HCT116 (cell line): Measurements from ENCODE around the gene KCND3. TPM values are rescaled to one million over a fixed set of nuclear protein-coding genes. Genes with fewer than 3 reads are reported as not detected.

Experiments used
- ATAC-seq: fragments of 200-7000 bp; cut with Tn5 transposase; 2 replicates; pipeline ENCODE4 v1.9.1; 2020; ENCODE audit warnings: mild to moderate bottlenecking, moderate library complexity
- BruUV-seq: library from RNA; stranded (reverse); fragments of 400-500 nt; replicated peaks from 2 replicates; lab custom pipeline; 2021; lab: Mats Ljungman, UMichigan
- CTCF ChIA-PET: fragments of 300-600 bp; sonication (Branson Sonifier 250); formaldehyde crosslinking; loops from one replicate; lab custom pipeline; 2021; ENCODE audit warnings: antibody characterized with exemption; lab: Charles Lee
- POLR2A ChIA-PET: fragments of 300-600, 350-600 bp; sonication (Branson Sonifier 250); formaldehyde crosslinking; loops from one replicate; lab custom pipeline; 2021; ENCODE audit warnings: antibody characterized with exemption; lab: Charles Lee
- RAD21 ChIA-PET, 2 experiments: fragments of 300-600 bp; sonication (Branson Sonifier 250); formaldehyde crosslinking; loops; one replicate each; lab custom pipeline; 2023; ENCODE audit warnings: low total read pairs in 2 of 2; ENCODE audit not compliant: uncharacterized antibody in 2 of 2, unreplicated experiment in 2 of 2, low non-redundant PET in 1 of 2; lab: Charles Lee
- DNase-seq: peaks from one replicate; pipeline ENCODE4 v3.0.0-alpha.2; 2010; ENCODE audit warnings: low read depth, low spot score
- H2AFZ ChIP-seq: fragments of 200-600 bp; shearing (Covaris generic), sonication (generic); 2 replicates; pipeline ENCODE4 v1.6.1; 2017; ENCODE audit warnings: low read depth, mixed run types, mixed read lengths, antibody characterized with exemption, low read length; ENCODE audit not compliant: poor library complexity, severe bottlenecking
- H3K27ac ChIP-seq: 2 replicates; pipeline ENCODE4 v1.5.1; 2012; ENCODE audit warnings: low read depth, low read length
- H3K27me3 ChIP-seq: fragments of 200-600 bp; sonication (generic); 2 replicates; pipeline ENCODE4 v1.6.1; 2016; ENCODE audit warnings: mixed run types, low read length, mixed read lengths; ENCODE audit not compliant: insufficient read depth
- H3K36me3 ChIP-seq, 2 experiments: fragments of 200-500 bp in 1 of 2; fragments of 200-600 bp in 1 of 2; sonication (Bioruptor generic) in 1 of 2; sonication (generic) in 1 of 2; 2 replicates each; pipeline versions ENCODE4 v1.5.1 to v1.6.1; 2014 to 2016; ENCODE audit warnings: low read length in 2 of 2, inconsistent platforms in 1 of 2, mixed read lengths in 1 of 2, mixed run types in 1 of 2; ENCODE audit not compliant: insufficient read depth in 2 of 2, control insufficient read depth in 1 of 2
- H3K4me1 ChIP-seq, 2 experiments: fragments of 200-600 bp in 1 of 2; sonication (generic) in 1 of 2; 2 replicates each; pipeline versions ENCODE4 v1.5.1 to v1.6.1; 2012 to 2017; ENCODE audit warnings: low read length in 2 of 2, inconsistent platforms in 1 of 2, mild to moderate bottlenecking in 1 of 2, mixed read lengths in 1 of 2, mixed run types in 1 of 2, moderate library complexity in 1 of 2; ENCODE audit not compliant: insufficient read depth in 2 of 2, control insufficient read depth in 1 of 2
- H3K4me2 ChIP-seq: fragments of 200-600 bp; sonication (generic); 2 replicates; pipeline ENCODE4 v1.6.1; 2017; ENCODE audit warnings: mixed run types, low read length, mixed read lengths
- H3K4me3 ChIP-seq, 2 experiments: fragments of 200-600 bp in 1 of 2; sonication (generic) in 1 of 2; replicated peaks in 1 of 2; 2 replicates each; pipeline ENCODE4 v1.5.1; 2011 to 2016; ENCODE audit warnings: low read length in 2 of 2, control low read depth in 1 of 2, low read depth in 1 of 2, mild to moderate bottlenecking in 1 of 2, mixed read lengths in 1 of 2, mixed run types in 1 of 2
- H3K79me2 ChIP-seq: fragments of 200-600 bp; sonication (generic); 2 replicates; pipeline ENCODE4 v1.6.1; 2017; ENCODE audit warnings: mild to moderate bottlenecking, mixed run types, low read length, moderate library complexity, mixed read lengths; ENCODE audit not compliant: insufficient read depth
- H3K9ac ChIP-seq: fragments of 200-600 bp; sonication (generic); 2 replicates; pipeline ENCODE4 v1.6.1; 2016; ENCODE audit warnings: low read length, mixed read lengths
- H3K9me2 ChIP-seq: fragments of 200-600 bp; sonication (generic), shearing (Covaris generic); 2 replicates; pipeline ENCODE4 v1.6.1; 2017; ENCODE audit warnings: mixed run types, mild to moderate bottlenecking, moderate library complexity; ENCODE audit not compliant: insufficient read depth
- H3K9me3 ChIP-seq, 2 experiments: fragments of 200-500 bp in 1 of 2; fragments of 200-600 bp in 1 of 2; sonication (Bioruptor generic) in 1 of 2; sonication (generic) in 1 of 2; 2 replicates each; pipeline ENCODE4 v1.6.1; 2014 to 2017; ENCODE audit warnings: low read length in 2 of 2, mixed read lengths in 2 of 2, inconsistent platforms in 1 of 2, low read depth in 1 of 2, mild to moderate bottlenecking in 1 of 2, mixed run types in 1 of 2, moderate library complexity in 1 of 2; ENCODE audit not compliant: control insufficient read depth in 1 of 2, insufficient read depth in 1 of 2
- H4K20me1 ChIP-seq: fragments of 200-600 bp; sonication (generic), shearing (Covaris generic); 2 replicates; pipeline ENCODE4 v1.6.1; 2017; ENCODE audit warnings: mixed run types, mild to moderate bottlenecking, moderate library complexity; ENCODE audit not compliant: insufficient read depth
- CBX3 ChIP-seq: IDR thresholded peaks from 2 replicates; pipeline ENCODE4 v1.6.1; 2012; ENCODE audit warnings: low read depth
- CEBPB ChIP-seq: IDR thresholded peaks from 2 replicates; pipeline ENCODE4 v1.6.1; 2012; ENCODE audit warnings: low read depth
- CTCF ChIP-seq, 3 experiments: fragments of 200-600 bp in 1 of 3; sonication (generic) in 1 of 3; IDR thresholded peaks in 2 of 3; conservative IDR thresholded peaks in 1 of 3; 2 replicates each; pipeline ENCODE4 v1.5.1; 2012 to 2017; ENCODE audit warnings: low read depth in 2 of 3, low read length in 2 of 3, antibody characterized with exemption in 1 of 3, borderline replicate concordance in 1 of 3, control low read depth in 1 of 3, mild to moderate bottlenecking in 1 of 3, mixed read lengths in 1 of 3, mixed run types in 1 of 3, moderate library complexity in 1 of 3; ENCODE audit not compliant: insufficient read depth in 1 of 3
- EZH2 ChIP-seq: fragments of 200-600 bp; sonication (generic); IDR thresholded peaks from 2 replicates; pipeline ENCODE4 v1.6.1; 2017; ENCODE audit warnings: antibody characterized with exemption, mixed run types
- SIN3A ChIP-seq: IDR thresholded peaks from 2 replicates; pipeline ENCODE4 v1.6.1; 2012; ENCODE audit warnings: low read depth
- SRF ChIP-seq: IDR thresholded peaks from 2 replicates; pipeline ENCODE4 v1.6.1; 2012; ENCODE audit warnings: low read depth
- YY1 ChIP-seq: IDR thresholded peaks from 2 replicates; pipeline ENCODE4 v1.6.1; 2011; ENCODE audit warnings: low read length, low read depth, moderate library complexity, mild to moderate bottlenecking; ENCODE audit not compliant: insufficient replicate concordance; ENCODE audit errors: extremely low read depth
- ZBTB33 ChIP-seq: IDR thresholded peaks from 2 replicates; pipeline ENCODE4 v1.6.1; 2011; ENCODE audit warnings: mild to moderate bottlenecking, low read length, moderate library complexity; ENCODE audit not compliant: insufficient replicate concordance; ENCODE audit errors: extremely low read depth
- intact Hi-C: fragments of 100-400 bp; cut with micrococcal nuclease; formaldehyde crosslinking; loops from 2 replicates; pipeline ENCODE4 v1.10.0; 2022
- total RNA-seq: library from RNA; stranded (reverse); gene quantifications from one replicate; pipeline ENCODE4 v1.2.1, GENCODE V29; 2021; ENCODE audit not compliant: unreplicated experiment

Gene KCND3
- total RNA-seq, 1 experiment from 2014 or later: 0.44 TPM

GRCh38 chr1:112026501-112026900 is 37.0 kb upstream of the KCND3 start:
- H3K4me2 ChIP-seq: no peak overlapping the region
- H3K9me2 ChIP-seq: no peaks in the 10 kb centered on the region
- POLR2A ChIA-PET: no interaction called here
- H3K27ac ChIP-seq: no peak overlapping the region
- no peak overlapping the region for H3K4me3 ChIP-seq
- H3K9me3 ChIP-seq: no peaks in the 10 kb centered on the region
- no peak for DNase-seq
- BruUV-seq: no TSS peak
- no peak overlapping the region for H3K9ac ChIP-seq
- RAD21 ChIA-PET: no interaction called here
- H3K27me3 ChIP-seq: peaks cover 63% of the 10 kb centered on the region
- TF ChIP-seq ZBTB33 (no peak), YY1 (no peak), CEBPB (no peak)
- no peaks in the 10 kb centered on the region for H3K4me1 ChIP-seq
- ATAC-seq: no peak
- no peaks in the 10 kb centered on the region for H3K36me3 ChIP-seq
- CTCF ChIA-PET: no interaction called here
- no peak overlapping the region for H2AFZ ChIP-seq
- H4K20me1 ChIP-seq: no peaks in the 10 kb centered on the region
- intact Hi-C loops: no loop called here
- H3K79me2 ChIP-seq: no peaks in the 10 kb centered on the region

GRCh38 chr1:112026016-112026415 is 36.5 kb upstream of the KCND3 start:
- no TSS peak for BruUV-seq
- Histone ChIP-seq H2AFZ (no peak overlapping the region), H3K9ac (no peak overlapping the region), H3K4me3 (no peak overlapping the region), H3K27ac (no peak overlapping the region), H3K4me2 (no peak overlapping the region), H4K20me1 (no peaks in the 10 kb centered on the region)
- POLR2A ChIA-PET: no interaction called here
- DNase-seq: no peak
- intact Hi-C loops: no loop called here
- TF ChIP-seq ZBTB33: no peak
- TF ChIP-seq CBX3: no peak
- no peak for TF ChIP-seq CTCF (IDR thresholded peaks at IDR 0.05 in 2 of 3, conservative IDR thresholded peaks at IDR 0.05 in 1 of 3; ENCODE audit: borderline replicate concordance in 1 of 3, insufficient read depth in 1 of 3, low read depth in 2 of 3, low read length in 2 of 3)
- no peak for TF ChIP-seq SIN3A
- TF ChIP-seq YY1: no peak
- TF ChIP-seq SRF: no peak
- TF ChIP-seq EZH2: no peak
- TF ChIP-seq, all 23 proteins: peak for 0
- Histone ChIP-seq H3K36me3 (no peaks in the 10 kb centered on the region), H3K27me3 (peaks cover 68% of the 10 kb centered on the region), H3K79me2 (no peaks in the 10 kb centered on the region), H3K4me1 (no peaks in the 10 kb centered on the region), H3K9me2 (no peaks in the 10 kb centered on the region), H3K9me3 (no peaks in the 10 kb centered on the region)
- ChIA-PET RAD21 (no interaction called here), CTCF (no interaction called here)
- ATAC-seq: no peak
